ENCODE data around the gene KRTAP19-1. TPM values are rescaled to one million over a fixed set of nuclear protein-coding genes. Genes with fewer than 3 reads are reported as not detected.

KRTAP19-1 gene
- total and polyA plus RNA-seq, 4 donors: not detected

DNA sequence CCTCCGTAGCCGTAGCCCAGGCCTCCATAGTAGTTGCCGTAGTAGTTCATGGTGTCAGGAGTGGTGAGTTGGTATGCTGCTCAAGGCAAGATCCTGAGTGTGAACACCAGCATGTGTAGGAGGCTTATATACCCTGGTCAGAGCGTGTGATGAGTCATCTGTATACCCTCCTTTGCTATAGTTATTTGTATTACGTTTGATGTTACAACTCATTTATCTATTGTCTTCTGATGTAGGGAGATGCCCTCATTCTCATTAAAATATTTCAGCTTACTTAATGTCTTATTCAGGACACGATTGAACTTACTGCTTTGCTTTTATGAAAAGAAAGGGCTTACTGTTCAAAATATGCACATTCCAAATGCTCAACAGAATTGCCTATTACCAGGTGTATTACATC, 21.9 kb upstream of the KRTAP19-1 start, which contains the start of gene KRTAP19-5:
KRTAP19-5 (minus strand) TSS at position 101 of the 400 bp plus-strand sequence; CDS start at position 50, 51 bp downstream.
- Histone ChIP-seq H3K36me3 (ENCODE audit: control insufficient read depth in 4 of 4, insufficient read depth in 4 of 4, low read length in 4 of 4) (no peaks in the 10 kb centered on the region), H3K9me3 (ENCODE audit: control insufficient read depth in 4 of 4, insufficient read depth in 3 of 4, low read length in 3 of 4) (no peaks in the 10 kb centered on the region), H3K4me3 (no peak within 1 kb of the TSS), H3K4me1 (ENCODE audit: control insufficient read depth in 5 of 5, insufficient read depth in 5 of 5, low read length in 5 of 5) (no peaks in the 10 kb centered on the region), H3K27me3 (ENCODE audit: control insufficient read depth in 3 of 3, insufficient read depth in 3 of 3, low read length in 2 of 3) (no peaks in the 10 kb centered on the region), H3K9ac (ENCODE audit: insufficient read depth in 1 of 2, low read length in 2 of 2) (no peak within 1 kb of the TSS), H3K27ac (ENCODE audit: low read depth in 1 of 2, low read length in 1 of 2) (no peak within 1 kb of the TSS)
- ATAC-seq (ENCODE audit: insufficient read depth, low FRiP score) (no peak), DNase-seq (no peak)
- 83 to 89% methylated on average over 6 of the region's 6 CpGs for WGBS, 2 donors
- TF ChIP-seq, protein P1, sequence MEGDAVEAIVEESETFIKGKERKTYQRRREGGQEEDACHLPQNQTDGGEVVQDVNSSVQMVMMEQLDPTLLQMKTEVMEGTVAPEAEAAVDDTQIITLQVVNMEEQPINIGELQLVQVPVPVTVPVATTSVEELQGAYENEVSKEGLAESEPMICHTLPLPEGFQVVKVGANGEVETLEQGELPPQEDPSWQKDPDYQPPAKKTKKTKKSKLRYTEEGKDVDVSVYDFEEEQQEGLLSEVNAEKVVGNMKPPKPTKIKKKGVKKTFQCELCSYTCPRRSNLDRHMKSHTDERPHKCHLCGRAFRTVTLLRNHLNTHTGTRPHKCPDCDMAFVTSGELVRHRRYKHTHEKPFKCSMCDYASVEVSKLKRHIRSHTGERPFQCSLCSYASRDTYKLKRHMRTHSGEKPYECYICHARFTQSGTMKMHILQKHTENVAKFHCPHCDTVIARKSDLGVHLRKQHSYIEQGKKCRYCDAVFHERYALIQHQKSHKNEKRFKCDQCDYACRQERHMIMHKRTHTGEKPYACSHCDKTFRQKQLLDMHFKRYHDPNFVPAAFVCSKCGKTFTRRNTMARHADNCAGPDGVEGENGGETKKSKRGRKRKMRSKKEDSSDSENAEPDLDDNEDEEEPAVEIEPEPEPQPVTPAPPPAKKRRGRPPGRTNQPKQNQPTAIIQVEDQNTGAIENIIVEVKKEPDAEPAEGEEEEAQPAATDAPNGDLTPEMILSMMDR (IDR thresholded peaks at IDR 0.05; ENCODE audit: control extremely low read depth, extremely low read depth): no peak

DNA sequence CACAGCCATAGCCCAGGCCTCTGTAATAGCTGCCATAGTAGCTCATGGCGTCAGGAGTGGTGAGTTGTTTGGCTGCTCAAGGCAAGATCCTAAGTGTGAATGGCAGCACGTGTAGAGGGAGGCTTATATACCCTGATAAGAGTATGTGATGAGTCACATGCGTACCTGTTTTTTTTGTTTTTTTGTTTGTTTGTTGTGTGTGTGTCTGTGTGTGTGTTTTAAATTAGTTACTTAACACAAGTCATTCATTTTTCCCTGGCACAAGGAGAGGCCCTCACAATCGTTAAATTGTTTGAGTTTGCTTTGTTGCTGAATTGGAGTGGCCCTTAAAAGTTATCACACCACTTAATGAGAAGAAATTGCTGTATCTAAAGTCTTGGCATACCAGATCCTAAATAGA, 16.9 kb upstream of the KRTAP19-1 start, which contains the start of gene KRTAP19-4:
KRTAP19-4 (minus strand) TSS at position 101 of the 400 bp plus-strand sequence; CDS start at position 46, 55 bp downstream.
- TF ChIP-seq, protein P1 (IDR thresholded peaks at IDR 0.05; ENCODE audit: control extremely low read depth, extremely low read depth): no peak
- H3K9ac ChIP-seq (ENCODE audit: insufficient read depth in 1 of 2, low read length in 2 of 2): no peak within 1 kb of the TSS
- DNase-seq: peak in 1 of 3 donors; percentile 1

DNA sequence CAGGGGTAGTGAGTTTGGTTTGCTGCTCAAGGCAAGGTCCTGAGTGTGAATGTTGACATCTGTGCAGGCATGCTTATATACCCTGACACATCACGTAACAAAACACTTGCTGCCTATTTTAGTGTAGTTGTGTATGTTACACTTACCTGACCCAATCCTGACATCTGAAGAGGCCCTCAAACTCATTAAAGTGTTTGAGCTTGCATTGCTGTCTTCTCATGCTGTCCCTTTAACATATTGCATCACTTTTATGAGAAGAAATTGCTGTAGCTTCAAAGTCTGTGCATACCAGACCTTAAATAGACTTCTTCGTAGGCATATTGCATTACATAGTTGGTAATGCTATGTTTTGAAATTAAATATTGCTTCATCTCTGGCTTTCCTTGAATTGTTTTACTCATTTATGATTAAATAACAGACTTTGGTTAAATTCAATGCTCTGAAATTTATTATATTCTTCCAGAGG, 11.8 kb upstream of the KRTAP19-1 start, which contains the start of gene KRTAP19-3:
KRTAP19-3 (minus strand) TSS at position 51 of the 466 bp plus-strand sequence. CDS start 56 bp downstream, outside the sequence.
- Histone ChIP-seq H3K36me3 (ENCODE audit: control insufficient read depth in 4 of 4, insufficient read depth in 4 of 4, low read length in 4 of 4) (no peaks in the 10 kb centered on the region), H3K4me1 (ENCODE audit: control insufficient read depth in 5 of 5, insufficient read depth in 5 of 5, low read length in 5 of 5) (no peaks in the 10 kb centered on the region), H3K27me3 (ENCODE audit: control insufficient read depth in 3 of 3, insufficient read depth in 3 of 3, low read length in 2 of 3) (no peaks in the 10 kb centered on the region), H3K4me3 (no peak within 1 kb of the TSS), H3K27ac (ENCODE audit: low read depth in 1 of 2, low read length in 1 of 2) (no peak within 1 kb of the TSS), H3K9me3 (ENCODE audit: control insufficient read depth in 4 of 4, insufficient read depth in 3 of 4, low read length in 3 of 4) (peaks cover 0 to 2% (median 0%) of the 10 kb centered on the region in 4 donors), H3K9ac (ENCODE audit: insufficient read depth in 1 of 2, low read length in 2 of 2) (no peak within 1 kb of the TSS)
- no peak for ATAC-seq (ENCODE audit: insufficient read depth, low FRiP score)
- TF ChIP-seq, protein P1 (IDR thresholded peaks at IDR 0.05; ENCODE audit: control extremely low read depth, extremely low read depth): no peak
- 67 to 81% methylated on average over 2 of the region's 2 CpGs for WGBS, 2 donors
- no peak for DNase-seq

More for the DNA sequence above, 16.9 kb upstream of the KRTAP19-1 start, which contains the start of gene KRTAP19-4:
- H3K4me1 ChIP-seq (ENCODE audit: control insufficient read depth in 5 of 5, insufficient read depth in 5 of 5, low read length in 5 of 5): no peaks in the 10 kb centered on the region
- WGBS, 2 donors: 70 to 77% methylated on average over 4 of the region's 4 CpGs
- no peaks in the 10 kb centered on the region for H3K36me3 ChIP-seq (ENCODE audit: control insufficient read depth in 4 of 4, insufficient read depth in 4 of 4, low read length in 4 of 4)
- H3K27me3 ChIP-seq (ENCODE audit: control insufficient read depth in 3 of 3, insufficient read depth in 3 of 3, low read length in 2 of 3): no peaks in the 10 kb centered on the region
- no peak within 1 kb of the TSS for H3K4me3 ChIP-seq
- H3K27ac ChIP-seq (ENCODE audit: low read depth in 1 of 2, low read length in 1 of 2): no peak within 1 kb of the TSS
- ATAC-seq (ENCODE audit: insufficient read depth, low FRiP score): no peak
- H3K9me3 ChIP-seq (ENCODE audit: control insufficient read depth in 4 of 4, insufficient read depth in 3 of 4, low read length in 3 of 4): no peaks in the 10 kb centered on the region
